ENCODE data around the gene APLF. TPM values are rescaled to one million over a fixed set of nuclear protein-coding genes. Genes with fewer than 3 reads are reported as not detected.

Gene APLF
- total and polyA plus RNA-seq, 2 donors from 2014 or later = 0.95 to 5.9 TPM

- Histone ChIP-seq H3K27ac (ENCODE audit: low read depth in 2 of 2, low read length in 2 of 2) (no peak overlapping the region), H3K4me1 (ENCODE audit: control insufficient read depth in 2 of 3, insufficient read depth in 2 of 3, low read depth in 1 of 3, low read length in 3 of 3) (no peaks in the 10 kb centered on the region), H3K9ac (ENCODE audit: low read length in 3 of 3) (no peak overlapping the region), H3K9me3 (ENCODE audit: control insufficient read depth in 2 of 3, insufficient read depth in 1 of 3, low read length in 3 of 3) (no peaks in the 10 kb centered on the region), H3K27me3 (ENCODE audit: control insufficient read depth, insufficient read depth, low read length) (no peaks in the 10 kb centered on the region), H3K36me3 (ENCODE audit: control insufficient read depth in 2 of 3, insufficient read depth in 3 of 3, low read length in 3 of 3) (no peaks in the 10 kb centered on the region), H3K4me3 (ENCODE audit: low read length in 3 of 3) (no peak overlapping the region)
- no peak for TF ChIP-seq CTCF (IDR thresholded peaks at IDR 0.05; ENCODE audit: borderline replicate concordance, extremely low read depth, insufficient read depth)
- DNase-seq = peak in 1 of 5 donors; percentile 23
- no peak for FAIRE-seq
- intact Hi-C loops (cut with DNase I) = no loop called here
Measured at GRCh38 chr2:68452158-68452900, 15.1 kb upstream of the APLF start.

GRCh38 chr2:68453761-68454360, 13.5 kb upstream of the APLF start:
- FAIRE-seq (no peak), DNase-seq (no peak)
- intact Hi-C loops (cut with DNase I) = no loop called here
- H3K27me3 ChIP-seq (ENCODE audit: control insufficient read depth, insufficient read depth, low read length) = no peaks in the 10 kb centered on the region
- no peak for TF ChIP-seq CTCF (IDR thresholded peaks at IDR 0.05; ENCODE audit: borderline replicate concordance, extremely low read depth, insufficient read depth)
- no peak overlapping the region for H3K27ac ChIP-seq (ENCODE audit: low read depth in 2 of 2, low read length in 2 of 2)
- H3K9me3 ChIP-seq (ENCODE audit: control insufficient read depth in 2 of 3, insufficient read depth in 1 of 3, low read length in 3 of 3) = no peaks in the 10 kb centered on the region
- no peaks in the 10 kb centered on the region for H3K4me1 ChIP-seq (ENCODE audit: control insufficient read depth in 2 of 3, insufficient read depth in 2 of 3, low read depth in 1 of 3, low read length in 3 of 3)
- H3K4me3 ChIP-seq (ENCODE audit: low read length in 3 of 3) = no peak overlapping the region
- no peaks in the 10 kb centered on the region for H3K36me3 ChIP-seq (ENCODE audit: control insufficient read depth in 2 of 3, insufficient read depth in 3 of 3, low read length in 3 of 3)
- H3K9ac ChIP-seq (ENCODE audit: low read length in 3 of 3) = no peak overlapping the region

- H3K9me3 ChIP-seq (ENCODE audit: control insufficient read depth in 2 of 3, insufficient read depth in 1 of 3, low read length in 3 of 3) = no peaks in the 10 kb centered on the region
- no peaks in the 10 kb centered on the region for H3K36me3 ChIP-seq (ENCODE audit: control insufficient read depth in 2 of 3, insufficient read depth in 3 of 3, low read length in 3 of 3)
- H3K4me3 ChIP-seq (ENCODE audit: low read length in 3 of 3) = no peak overlapping the region
- TF ChIP-seq CTCF (IDR thresholded peaks at IDR 0.05; ENCODE audit: borderline replicate concordance, extremely low read depth, insufficient read depth) = no peak
- H3K27ac ChIP-seq (ENCODE audit: low read depth in 2 of 2, low read length in 2 of 2) = no peak overlapping the region
- no peak for FAIRE-seq
- no peaks in the 10 kb centered on the region for H3K27me3 ChIP-seq (ENCODE audit: control insufficient read depth, insufficient read depth, low read length)
- intact Hi-C loops (cut with DNase I) = no loop called here
- no peak for DNase-seq
- H3K9ac ChIP-seq (ENCODE audit: low read length in 3 of 3) = no peak overlapping the region
- H3K4me1 ChIP-seq (ENCODE audit: control insufficient read depth in 2 of 3, insufficient read depth in 2 of 3, low read depth in 1 of 3, low read length in 3 of 3) = no peaks in the 10 kb centered on the region
Measured at GRCh38 chr2:68454719-68455118, 12.7 kb upstream of the APLF start.
